Mesenchymal stem cell (in vitro differentiated cells and primary cell): ENCODE results near the gene ARID1B.

Experiments
- DNase-seq: peaks from one replicate; pipeline ENCODE4 v3.0.0-alpha.2; 2013
- H2AFZ ChIP-seq: one replicate; pipeline ENCODE4 v1.6.1; 2013; ENCODE audit warnings: low read depth, mild to moderate bottlenecking, control low read depth, inconsistent platforms, low read length, moderate library complexity
- H2AK5ac ChIP-seq: 2 replicates; pipeline ENCODE4 v1.6.1; 2013; ENCODE audit warnings: low read length, moderate library complexity, mild to moderate bottlenecking, inconsistent platforms; ENCODE audit not compliant: severe bottlenecking
- H2BK120ac ChIP-seq: one replicate; pipeline ENCODE4 v1.6.1; 2013; ENCODE audit warnings: low read depth, mild to moderate bottlenecking, inconsistent platforms, low read length, moderate library complexity
- H2BK12ac ChIP-seq, 2 experiments: one replicate each; pipeline ENCODE4 v1.6.1; 2013; ENCODE audit warnings: inconsistent platforms in 2 of 2, low read length in 2 of 2, mild to moderate bottlenecking in 2 of 2, moderate library complexity in 2 of 2, control low read depth in 1 of 2
- H2BK15ac ChIP-seq: one replicate; pipeline ENCODE4 v1.6.1; 2013; ENCODE audit warnings: mild to moderate bottlenecking, low read depth, inconsistent platforms; ENCODE audit not compliant: poor library complexity, severe bottlenecking
- H2BK5ac ChIP-seq: 2 replicates; pipeline ENCODE4 v1.6.1; 2013; ENCODE audit warnings: low read depth, mild to moderate bottlenecking, low read length, control low read depth, inconsistent platforms; ENCODE audit not compliant: poor library complexity, severe bottlenecking
- H3K14ac ChIP-seq, 2 experiments: one replicate each; pipeline ENCODE4 v1.6.1; 2013; ENCODE audit warnings: inconsistent platforms in 2 of 2, low read length in 2 of 2, control low read depth in 1 of 2, mild to moderate bottlenecking in 1 of 2, moderate library complexity in 1 of 2
- H3K18ac ChIP-seq, 2 experiments: one replicate each; pipeline ENCODE4 v1.6.1; 2013; ENCODE audit warnings: inconsistent platforms in 2 of 2, low read length in 2 of 2, control low read depth in 1 of 2, low read depth in 1 of 2, mild to moderate bottlenecking in 1 of 2
- H3K23ac ChIP-seq, 2 experiments: one replicate each; pipeline ENCODE4 v1.6.1; 2013; ENCODE audit warnings: inconsistent platforms in 2 of 2, low read length in 2 of 2, mild to moderate bottlenecking in 2 of 2, moderate library complexity in 2 of 2, control low read depth in 1 of 2
- H3K27ac ChIP-seq: 2 replicates; pipeline ENCODE4 v1.5.1; 2013; ENCODE audit warnings: mild to moderate bottlenecking, moderate library complexity, low read length, control low read depth, inconsistent platforms; ENCODE audit not compliant: poor library complexity, severe bottlenecking
- H3K27me3 ChIP-seq, 2 experiments: 2 replicates each; pipeline versions ENCODE4 v1.6.1 to v1.7.0; 2013; ENCODE audit warnings: low read length in 2 of 2, mild to moderate bottlenecking in 2 of 2, moderate library complexity in 2 of 2, control low read depth in 1 of 2, inconsistent platforms in 1 of 2; ENCODE audit not compliant: control insufficient read depth in 1 of 2, insufficient read depth in 1 of 2
- H3K36me3 ChIP-seq, 2 experiments: 2 replicates each; pipeline versions ENCODE4 v1.6.1 to v1.7.0; 2013; ENCODE audit warnings: low read length in 2 of 2, control low read depth in 1 of 2, inconsistent platforms in 1 of 2, low read depth in 1 of 2, mild to moderate bottlenecking in 1 of 2; ENCODE audit not compliant: insufficient read depth in 2 of 2, control insufficient read depth in 1 of 2
- H3K4ac ChIP-seq, 2 experiments: one replicate each; pipeline ENCODE4 v1.6.1; 2013; ENCODE audit warnings: inconsistent platforms in 2 of 2, low read length in 2 of 2, mild to moderate bottlenecking in 2 of 2, moderate library complexity in 2 of 2, control low read depth in 1 of 2, low read depth in 1 of 2
- H3K4me1 ChIP-seq: 2 replicates; pipeline ENCODE4 v1.6.1; 2013; ENCODE audit warnings: low read depth, low read length, control low read depth; ENCODE audit not compliant: control insufficient read depth, insufficient read depth
- H3K4me2 ChIP-seq: 2 replicates; pipeline ENCODE4 v1.6.1; 2013; ENCODE audit warnings: low read length, mild to moderate bottlenecking, inconsistent platforms; ENCODE audit not compliant: poor library complexity, severe bottlenecking
- H3K4me3 ChIP-seq, 2 experiments: 2 replicates each; pipeline versions ENCODE4 v1.5.1 to v1.7.0; 2013; ENCODE audit warnings: low read length in 2 of 2, mild to moderate bottlenecking in 2 of 2, control low read depth in 1 of 2, low read depth in 1 of 2; ENCODE audit not compliant: insufficient read depth in 1 of 2
- H3K79me1 ChIP-seq: replicated peaks from 2 replicates; pipeline ENCODE4 v1.6.1; 2013; ENCODE audit warnings: mild to moderate bottlenecking, control low read depth, low read length, inconsistent platforms; ENCODE audit not compliant: poor library complexity, severe bottlenecking
- H3K9ac ChIP-seq: 2 replicates; pipeline ENCODE4 v1.7.0; 2013; ENCODE audit warnings: mild to moderate bottlenecking, low read length, moderate library complexity
- H3K9me3 ChIP-seq: 2 replicates; pipeline ENCODE4 v1.7.0; 2013; ENCODE audit warnings: mild to moderate bottlenecking, low read length; ENCODE audit not compliant: control insufficient read depth
- H4K8ac ChIP-seq: one replicate; pipeline ENCODE4 v1.6.1; 2013; ENCODE audit warnings: inconsistent platforms, mild to moderate bottlenecking, low read length, moderate library complexity
- H4K91ac ChIP-seq: one replicate; pipeline ENCODE4 v1.6.1; 2013; ENCODE audit warnings: mild to moderate bottlenecking, low read length, inconsistent platforms
- WGBS: methylation state at CpG from one replicate; pipeline ENCODE4 v1.1.7; 2013; ENCODE audit warnings: mixed read lengths; 5-methylcytosine and 5-hydroxymethylcytosine counted together

Gene ARID1B

DNA sequence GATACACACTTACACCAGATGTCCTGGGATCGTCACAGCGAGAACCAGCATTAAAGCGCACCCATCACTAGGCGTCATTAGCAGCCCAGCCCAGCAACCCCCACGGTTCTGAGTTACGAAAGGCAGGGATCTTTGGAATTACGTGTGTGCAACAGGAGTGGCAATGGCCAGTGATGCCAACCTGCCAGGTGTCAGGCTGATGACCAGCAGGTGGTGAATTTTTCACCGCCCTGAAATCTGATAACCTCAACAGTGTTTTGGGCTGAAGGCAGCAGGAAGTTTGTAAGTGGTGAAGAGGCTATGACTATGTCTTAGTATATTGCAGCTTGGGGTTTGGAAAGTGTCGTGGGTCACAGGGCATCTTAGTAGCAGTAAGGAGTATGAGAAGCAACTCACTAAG is 380.1 kb downstream of the ARID1B start:
- H3K27me3 ChIP-seq, result no peaks in the 10 kb centered on the region
- H3K9me3 ChIP-seq, result no peaks in the 10 kb centered on the region
- no peak overlapping the region for H3K18ac ChIP-seq
- no peaks in the 10 kb centered on the region for H3K4me1 ChIP-seq
- H3K4me2 ChIP-seq, result no peak overlapping the region
- no peak overlapping the region for H2AFZ ChIP-seq
- H3K36me3 ChIP-seq, result peaks cover 10 to 49% of the 10 kb centered on the region in 2 experiments
- no peak for DNase-seq
- H2BK12ac ChIP-seq, result no peak overlapping the region
- WGBS, result 95% methylated on average over 8 of the region's 9 CpGs
- H3K23ac ChIP-seq, result no peak overlapping the region
- H3K14ac ChIP-seq, result no peak overlapping the region
- H2BK5ac ChIP-seq, result no peak overlapping the region
- peaks cover 18% of the 10 kb centered on the region for H3K79me1 ChIP-seq
- H2BK120ac ChIP-seq, result no peak overlapping the region
- H3K9ac ChIP-seq, result no peak overlapping the region
- H2AK5ac ChIP-seq, result no peak overlapping the region
- no peak overlapping the region for H3K4ac ChIP-seq
- H3K4me3 ChIP-seq, result no peak overlapping the region
- H2BK15ac ChIP-seq, result no peak overlapping the region
- no peak overlapping the region for H4K91ac ChIP-seq
- H3K27ac ChIP-seq, result no peak overlapping the region
- H4K8ac ChIP-seq, result no peak overlapping the region

DNA sequence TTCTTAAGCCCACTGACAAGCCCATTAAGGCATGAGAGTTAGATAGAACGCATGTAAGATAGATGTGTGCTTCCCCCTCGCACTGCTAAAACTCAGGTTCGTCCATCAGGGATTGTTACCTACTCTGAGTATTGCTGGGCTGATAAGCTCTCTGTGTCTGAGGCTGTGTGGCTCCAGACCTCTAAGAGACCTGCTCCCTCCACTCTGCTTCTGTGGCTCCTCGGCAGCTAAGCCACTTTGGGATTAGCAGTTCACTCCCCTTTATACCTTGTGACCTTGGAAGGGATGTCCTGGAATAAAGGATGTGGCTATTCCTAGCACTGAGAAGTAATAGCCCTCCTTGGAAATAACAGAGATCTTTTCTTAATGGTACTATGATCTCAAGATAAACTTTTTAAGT is 381.3 kb downstream of the ARID1B start:
- Histone ChIP-seq H3K14ac (no peak overlapping the region), H3K4me2 (no peak overlapping the region)
- WGBS, result 98% methylated on average over 4 of the region's 4 CpGs

DNA sequence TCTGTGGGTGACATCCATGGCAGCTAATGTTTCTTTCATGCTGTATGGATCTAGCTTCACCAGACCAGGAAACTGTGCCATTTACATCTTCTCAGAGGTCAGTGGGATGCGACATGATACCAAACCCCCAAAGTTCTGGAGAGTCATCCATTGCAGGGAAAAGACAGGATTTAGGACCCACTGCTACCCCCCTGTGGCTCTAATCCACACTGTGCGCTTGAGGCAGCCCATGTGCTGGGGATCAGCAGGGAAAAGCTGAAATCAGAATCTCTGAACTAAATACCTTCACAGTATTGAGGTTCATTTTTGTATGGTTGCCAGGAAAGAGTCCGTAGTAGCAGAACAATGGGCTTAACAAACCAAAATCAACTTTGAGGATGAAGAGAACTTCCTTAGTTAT is 381.7 kb downstream of the ARID1B start:
- Histone ChIP-seq H3K4me2 (no peak overlapping the region), H2BK12ac (no peak overlapping the region), H3K14ac (no peak overlapping the region), H3K4me1 (peaks cover 2% of the 10 kb centered on the region), H3K23ac (no peak overlapping the region), H2BK5ac (no peak overlapping the region), H4K91ac (no peak overlapping the region), H3K27ac (no peak overlapping the region), H4K8ac (no peak overlapping the region), H2BK120ac (no peak overlapping the region), H3K4ac (no peak overlapping the region), H3K79me1 (peaks cover 23% of the 10 kb centered on the region), H2AK5ac (no peak overlapping the region), H2BK15ac (no peak overlapping the region), H3K36me3 (peaks cover 21 to 49% of the 10 kb centered on the region in 2 experiments), H3K18ac (no peak overlapping the region), H3K4me3 (no peak overlapping the region), H3K9ac (no peak overlapping the region), H3K27me3 (no peaks in the 10 kb centered on the region), H3K9me3 (no peaks in the 10 kb centered on the region), H2AFZ (no peak overlapping the region)
- no peak for DNase-seq
- 82% methylated on average over 3 of the region's 3 CpGs for WGBS

More for the DNA sequence above, 381.3 kb downstream of the ARID1B start:
- H3K27me3 ChIP-seq, result no peaks in the 10 kb centered on the region
- H2BK120ac ChIP-seq, result no peak overlapping the region
- no peak overlapping the region for H2BK5ac ChIP-seq
- H3K4me3 ChIP-seq, result no peak overlapping the region
- H2BK12ac ChIP-seq, result no peak overlapping the region
- H3K9ac ChIP-seq, result no peak overlapping the region
- no peak overlapping the region for H4K91ac ChIP-seq
- peaks cover 22% of the 10 kb centered on the region for H3K79me1 ChIP-seq
- no peaks in the 10 kb centered on the region for H3K9me3 ChIP-seq
- no peak overlapping the region for H3K23ac ChIP-seq
- no peak overlapping the region for H3K18ac ChIP-seq
- no peak overlapping the region for H4K8ac ChIP-seq
- peaks cover 1% of the 10 kb centered on the region for H3K4me1 ChIP-seq
- H2BK15ac ChIP-seq, result no peak overlapping the region
- H3K36me3 ChIP-seq, result peaks cover 19 to 49% of the 10 kb centered on the region in 2 experiments
- no peak overlapping the region for H2AK5ac ChIP-seq
- no peak overlapping the region for H2AFZ ChIP-seq
- H3K4ac ChIP-seq, result no peak overlapping the region
- no peak for DNase-seq
- H3K27ac ChIP-seq, result no peak overlapping the region

DNA sequence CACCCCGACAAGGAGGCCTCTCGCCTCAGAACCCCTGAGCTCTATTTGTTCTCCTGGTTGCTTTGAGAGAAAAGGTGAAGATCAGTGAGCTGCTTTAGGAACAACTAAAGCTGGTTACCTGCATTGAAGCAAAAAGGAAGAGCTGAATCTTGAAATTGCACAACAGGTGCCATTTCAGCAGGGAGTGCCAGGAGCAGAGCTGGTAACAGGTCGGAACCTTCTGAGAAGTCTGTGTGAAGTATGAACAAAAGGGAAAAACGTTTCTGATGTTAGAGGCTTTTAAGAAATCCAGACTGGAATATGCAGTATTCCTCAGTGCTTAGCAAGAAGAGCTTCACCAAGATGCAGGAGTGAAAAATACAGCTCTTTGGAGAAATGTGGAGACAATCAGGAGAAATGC is 382.2 kb downstream of the ARID1B start:
- Histone ChIP-seq H3K4ac (no peak overlapping the region), H3K9me3 (no peaks in the 10 kb centered on the region), H4K8ac (no peak overlapping the region), H3K36me3 (peaks cover 21 to 46% of the 10 kb centered on the region in 2 experiments), H3K14ac (no peak overlapping the region), H2BK120ac (no peak overlapping the region), H3K4me1 (peaks cover 2% of the 10 kb centered on the region), H2BK15ac (no peak overlapping the region), H2AK5ac (no peak overlapping the region), H3K18ac (no peak overlapping the region), H2BK5ac (no peak overlapping the region), H4K91ac (no peak overlapping the region), H3K79me1 (peaks cover 24% of the 10 kb centered on the region), H2AFZ (no peak overlapping the region), H3K27me3 (no peaks in the 10 kb centered on the region), H3K4me3 (no peak overlapping the region), H3K23ac (no peak overlapping the region), H3K4me2 (no peak overlapping the region), H3K27ac (no peak overlapping the region), H3K9ac (no peak overlapping the region), H2BK12ac (no peak overlapping the region)
- 84% methylated on average over 4 of the region's 4 CpGs for WGBS
- no peak for DNase-seq
